ACHN (cell line): ENCODE measurements around the gene GIT2.
"Not testable (repeated sequence)": the region's sequence is repeated elsewhere in the genome, so short reads cannot be mapped to it uniquely, and the experiment has no call there.

Experiments used
- DNase-seq: peaks from one replicate; pipeline ENCODE4 v3.0.0-alpha.2; 2015
- in situ Hi-C: cut with HindIII; loops from 2 replicates; pipeline ENCODE4 v1.10.0; 2017; ENCODE audit warnings: low sequenced_read_pairs, low pct_ligation_motif_present, low pct_unique_long_range_greater_than_20kb

The GIT2 gene

DNA sequence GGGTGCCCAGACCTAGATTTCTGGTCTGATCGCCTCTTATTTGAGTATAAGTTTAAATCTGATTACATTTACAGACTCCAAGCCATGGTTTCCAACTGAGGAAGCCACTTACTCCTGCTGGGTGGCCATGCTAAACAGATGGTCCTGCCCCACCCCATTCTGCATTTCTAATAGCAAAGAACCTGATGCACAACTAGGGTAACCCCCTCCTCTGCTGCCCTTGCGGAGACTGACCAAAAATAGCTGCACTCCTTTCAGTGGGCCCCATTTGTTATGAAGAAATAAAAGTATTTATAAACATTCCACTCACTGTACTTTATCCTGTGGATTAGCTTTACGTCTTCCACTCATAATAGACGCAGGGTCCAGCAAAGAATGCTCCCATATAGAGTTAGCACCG is 6.8 kb downstream of the GIT2 start:
- in situ Hi-C loops, result no loop called here
- no peak for DNase-seq

DNA sequence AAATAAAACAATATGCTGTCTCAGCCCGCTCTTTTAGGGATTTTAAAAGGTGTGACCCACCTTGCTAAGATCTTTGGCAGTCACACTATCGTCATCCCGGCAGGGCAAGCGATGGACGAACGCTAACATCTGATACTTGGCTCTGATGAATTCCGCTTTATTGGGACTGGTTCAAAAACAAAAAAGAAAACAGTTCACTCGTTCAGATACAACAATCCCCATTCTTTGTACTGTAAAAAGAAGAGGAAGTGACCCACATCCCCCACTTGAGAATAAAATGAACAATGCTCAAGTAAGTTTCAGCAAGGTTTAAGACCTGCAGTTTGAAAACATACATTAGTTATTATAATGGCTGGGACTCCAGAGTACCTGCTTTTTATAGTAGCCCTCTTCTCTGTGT is 7.3 kb downstream of the GIT2 start:
- DNase-seq, result no peak
- in situ Hi-C loops, result no loop called here

DNA sequence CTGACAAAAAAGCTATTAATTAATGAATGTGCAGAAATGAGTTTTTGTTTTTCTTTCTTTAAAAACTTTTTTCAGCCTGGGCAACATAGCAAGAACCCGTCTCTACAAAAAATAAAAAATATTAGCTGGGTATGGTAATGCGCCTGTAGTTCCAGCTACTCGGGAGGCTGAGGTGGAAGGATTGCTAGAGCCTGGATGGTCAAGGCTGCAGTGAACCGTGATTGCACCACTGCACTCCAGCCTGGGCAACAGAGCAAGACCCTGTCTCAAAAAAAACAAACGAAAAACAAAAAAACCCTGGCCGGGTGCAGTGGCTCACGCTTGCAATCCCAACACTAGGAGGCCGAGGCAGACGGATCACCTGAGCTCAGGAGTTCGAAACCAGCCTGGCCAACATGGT is 7.9 kb downstream of the GIT2 start:
- in situ Hi-C loops, result no loop called here
- DNase-seq, result no peak

DNA sequence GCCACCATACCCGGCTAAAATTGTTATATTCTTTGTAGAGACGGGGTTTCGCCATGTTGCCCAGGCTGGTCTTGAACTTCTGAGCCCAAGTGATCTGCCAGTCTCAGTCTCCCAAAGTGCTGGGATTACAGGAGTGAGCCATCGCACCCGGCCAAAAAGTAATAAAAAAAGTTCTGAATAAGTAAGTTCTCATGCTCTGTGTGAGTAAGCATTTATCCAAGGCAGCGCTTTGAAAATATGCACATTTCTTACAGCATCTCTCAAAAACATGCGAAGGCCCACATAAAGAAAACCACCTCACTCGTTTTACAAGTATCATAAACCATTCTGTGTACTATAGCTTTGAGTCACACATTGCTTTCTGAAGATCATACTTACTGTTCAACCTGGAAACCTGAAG is 8.6 kb downstream of the GIT2 start:
- DNase-seq, result no peak
- in situ Hi-C loops, result no loop called here

DNA sequence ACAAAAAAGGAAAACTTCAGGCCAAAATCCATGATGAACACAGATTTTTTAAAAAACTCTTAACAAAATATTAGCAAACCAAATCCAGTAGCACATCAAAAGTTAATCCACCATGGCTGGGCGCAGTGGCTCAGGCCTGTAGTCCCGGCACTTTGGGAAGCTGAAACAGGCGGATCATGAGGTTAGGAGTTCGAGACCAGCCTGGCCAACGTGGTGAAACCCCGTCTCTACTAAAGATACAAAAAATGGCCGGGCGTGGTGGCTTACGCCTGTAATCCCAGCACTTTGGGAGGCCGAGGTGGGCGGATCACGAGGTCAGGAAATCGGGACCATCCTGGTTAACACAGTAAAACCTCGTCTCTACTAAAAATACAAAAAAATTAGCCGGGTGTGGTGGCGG is 9.9 kb downstream of the GIT2 start:
- in situ Hi-C loops, DNase-seq: not testable (repeated sequence)

DNA sequence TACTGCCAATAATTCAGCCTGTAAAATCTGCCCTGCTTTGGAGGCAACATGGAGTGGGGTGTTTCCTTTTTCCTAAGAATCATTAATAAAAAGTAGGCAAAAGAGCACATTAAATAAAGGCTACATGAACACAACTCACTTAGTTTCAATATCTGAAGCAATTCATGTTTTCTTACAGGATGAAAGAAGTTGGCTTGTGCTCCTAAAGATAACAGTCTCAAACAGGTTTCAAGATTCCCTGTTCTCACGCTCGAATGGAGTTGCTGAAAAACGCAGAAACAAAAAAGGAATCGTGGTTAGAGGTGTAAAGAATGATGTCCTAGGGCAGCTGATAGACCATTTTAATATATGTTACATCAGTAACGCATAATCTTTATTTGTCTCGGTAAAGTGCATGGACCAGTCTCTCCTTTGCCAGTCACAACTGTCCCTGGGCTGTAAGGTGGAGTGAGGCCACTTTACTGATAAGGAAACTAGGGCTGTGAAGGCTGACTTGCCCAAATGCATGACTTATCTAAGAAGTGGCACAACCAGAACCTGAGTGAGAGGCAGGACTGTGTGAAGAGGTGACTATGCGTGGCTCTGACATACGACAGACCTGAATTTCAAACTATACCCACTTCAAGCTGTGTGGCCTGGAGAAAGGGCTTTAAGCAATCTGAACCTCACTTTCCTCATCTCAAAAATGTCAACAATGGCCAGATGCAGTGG is 12.6 kb downstream of the GIT2 start:
- in situ Hi-C loops, result no loop called here
- no peak for DNase-seq

DNA sequence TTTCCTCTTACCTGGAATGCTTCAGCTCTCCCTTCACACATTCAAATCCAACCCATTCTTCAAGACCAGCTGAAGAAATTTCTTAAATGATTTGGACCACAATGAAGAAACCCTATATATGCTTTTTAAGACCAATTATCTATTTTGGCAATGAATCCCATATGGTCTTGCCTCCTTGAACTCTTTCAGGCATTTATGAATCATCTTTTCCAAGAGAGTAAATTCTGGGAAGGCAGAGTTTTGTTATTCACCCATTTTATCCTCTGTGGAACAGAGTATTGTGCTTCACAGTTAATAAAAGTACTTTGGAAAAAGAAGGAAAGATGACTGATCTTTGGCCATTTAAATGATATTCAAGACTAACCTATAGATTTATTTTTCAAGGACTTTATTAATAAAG is 14.0 kb downstream of the GIT2 start:
- DNase-seq, result no peak
- in situ Hi-C loops, result no loop called here

DNA sequence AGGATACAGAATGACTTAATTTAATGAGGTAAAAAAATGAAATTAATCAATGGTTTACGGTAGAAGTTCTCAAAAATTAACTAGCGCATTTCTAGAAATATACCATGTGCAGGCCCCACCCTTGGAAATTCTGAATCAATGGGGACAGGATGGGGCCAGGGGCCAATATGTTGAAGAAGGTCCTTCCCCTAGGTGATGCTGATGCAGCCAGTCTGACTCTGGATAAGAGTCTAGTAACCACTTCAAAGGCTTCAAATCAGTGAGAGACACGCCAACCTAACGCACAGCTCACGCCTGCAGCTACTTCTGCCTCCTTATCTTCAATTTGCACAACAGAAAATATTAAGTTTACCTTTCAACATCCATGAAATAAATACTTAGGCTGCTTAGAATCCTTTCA is 14.9 kb downstream of the GIT2 start:
- in situ Hi-C loops, result no loop called here
- no peak for DNase-seq

DNA sequence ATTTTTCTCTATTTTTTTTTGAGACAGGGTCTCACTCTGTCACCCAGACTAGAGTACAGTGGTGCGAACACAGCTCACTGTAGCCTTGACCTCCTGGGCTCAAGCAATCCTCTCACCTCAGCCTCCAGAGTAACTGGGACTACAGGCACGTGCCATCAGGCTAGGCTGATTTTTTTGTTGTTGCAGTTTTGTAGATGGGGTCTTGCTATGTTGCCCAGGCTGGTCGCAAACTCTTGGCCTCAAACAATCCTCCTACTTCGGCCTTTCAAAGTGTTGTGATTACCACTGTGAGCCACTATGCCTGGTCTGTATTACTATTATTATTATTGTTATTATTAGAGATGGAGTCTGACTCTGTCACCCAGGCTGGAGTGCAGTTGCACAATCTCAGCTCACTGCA is 23.3 kb downstream of the GIT2 start:
- in situ Hi-C loops, result no loop called here
- DNase-seq, result no peak

DNA sequence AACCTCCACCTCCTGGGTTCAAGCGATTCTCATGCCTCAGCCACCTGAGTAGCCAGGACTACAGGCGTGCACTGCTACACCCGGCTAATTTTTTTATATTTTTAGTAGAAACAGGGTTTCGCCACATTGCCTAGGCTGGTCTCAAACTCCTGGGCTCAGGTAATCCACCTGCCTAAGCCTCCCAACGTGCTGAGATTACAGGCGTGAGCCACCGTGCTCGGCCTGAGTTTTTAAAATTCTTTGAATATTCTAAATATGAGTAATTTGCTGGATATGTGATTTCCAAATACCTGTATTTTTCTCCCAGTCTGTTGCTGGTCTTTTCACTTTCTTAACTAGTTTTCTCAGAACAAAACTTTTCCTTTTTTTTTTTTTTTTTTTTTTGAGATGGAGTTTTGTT is 27.4 kb downstream of the GIT2 start:
- in situ Hi-C loops, result no loop called here

DNA sequence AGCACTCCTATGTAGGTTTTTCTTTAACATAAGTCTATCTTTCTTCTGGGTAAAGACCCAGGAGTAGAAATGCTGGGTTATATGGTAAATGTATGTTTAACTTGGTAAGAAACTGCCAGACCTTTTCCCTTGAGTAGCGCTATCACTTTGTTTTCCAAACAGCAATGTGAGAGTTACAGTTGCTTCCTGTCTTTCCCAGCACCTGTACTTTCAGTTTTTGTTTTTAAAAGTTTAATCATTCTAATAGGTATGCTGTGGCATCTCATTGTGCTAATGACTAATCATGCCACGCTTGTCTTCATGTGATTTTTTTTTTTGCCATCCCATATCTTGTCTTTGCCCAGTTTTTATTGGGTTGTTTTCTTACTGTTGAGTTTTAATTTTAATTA is 28.1 kb downstream of the GIT2 start:
- no peak for DNase-seq
- in situ Hi-C loops, result no loop called here

More for the DNA sequence above, 27.4 kb downstream of the GIT2 start:
- no peak for DNase-seq

DNA sequence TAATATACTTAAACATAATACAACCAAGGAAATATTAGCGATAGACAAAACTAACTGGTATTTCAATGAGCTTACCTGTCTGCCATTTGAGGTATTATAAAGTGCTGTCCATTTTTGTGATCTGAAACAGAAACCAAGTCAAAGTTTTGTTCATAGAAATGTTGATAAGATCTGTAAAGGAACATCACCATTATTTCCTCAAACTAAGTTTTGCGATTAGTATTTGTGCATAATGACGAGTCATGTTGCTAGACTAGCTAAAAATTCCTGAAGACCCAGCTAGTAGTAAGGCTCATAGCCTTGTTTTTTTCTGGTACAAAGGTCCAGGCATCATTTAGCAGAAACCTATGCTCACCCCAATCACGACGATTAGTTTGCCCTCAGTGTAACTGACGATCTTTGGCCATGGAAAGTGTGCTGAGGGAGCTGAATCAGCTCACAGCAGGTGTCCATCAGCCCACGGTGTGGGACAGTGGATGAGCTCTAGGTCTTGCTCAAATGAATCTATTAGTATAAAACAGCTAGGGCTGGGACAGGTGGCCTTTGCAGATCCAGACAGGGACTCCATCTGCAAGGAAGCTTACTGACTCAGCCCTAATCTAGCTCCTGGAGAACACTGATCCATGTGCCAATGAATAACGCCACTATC is 28.7 kb downstream of the GIT2 start:
- no peak for DNase-seq
- in situ Hi-C loops, result no loop called here

DNA sequence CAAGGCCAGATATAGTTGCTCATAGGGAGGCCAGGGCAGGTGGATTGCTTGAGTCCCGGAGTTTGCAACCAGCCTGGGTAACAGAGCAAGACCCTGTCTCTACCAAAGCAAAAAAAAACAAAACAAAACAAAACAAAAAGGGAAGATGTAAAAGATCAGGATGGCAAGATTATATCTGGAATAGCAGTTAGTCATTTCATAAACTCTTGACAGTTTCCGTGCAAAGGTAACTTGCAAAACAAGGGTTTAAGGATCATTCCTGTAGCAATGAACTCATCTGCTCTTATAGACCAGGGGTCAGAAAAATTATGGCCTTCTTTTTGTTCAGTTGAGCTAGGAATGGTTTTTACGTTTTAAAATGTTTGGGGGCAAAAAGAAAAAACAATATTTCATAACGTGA is 29.6 kb downstream of the GIT2 start:
- in situ Hi-C loops, result no loop called here
- no peak for DNase-seq

DNA sequence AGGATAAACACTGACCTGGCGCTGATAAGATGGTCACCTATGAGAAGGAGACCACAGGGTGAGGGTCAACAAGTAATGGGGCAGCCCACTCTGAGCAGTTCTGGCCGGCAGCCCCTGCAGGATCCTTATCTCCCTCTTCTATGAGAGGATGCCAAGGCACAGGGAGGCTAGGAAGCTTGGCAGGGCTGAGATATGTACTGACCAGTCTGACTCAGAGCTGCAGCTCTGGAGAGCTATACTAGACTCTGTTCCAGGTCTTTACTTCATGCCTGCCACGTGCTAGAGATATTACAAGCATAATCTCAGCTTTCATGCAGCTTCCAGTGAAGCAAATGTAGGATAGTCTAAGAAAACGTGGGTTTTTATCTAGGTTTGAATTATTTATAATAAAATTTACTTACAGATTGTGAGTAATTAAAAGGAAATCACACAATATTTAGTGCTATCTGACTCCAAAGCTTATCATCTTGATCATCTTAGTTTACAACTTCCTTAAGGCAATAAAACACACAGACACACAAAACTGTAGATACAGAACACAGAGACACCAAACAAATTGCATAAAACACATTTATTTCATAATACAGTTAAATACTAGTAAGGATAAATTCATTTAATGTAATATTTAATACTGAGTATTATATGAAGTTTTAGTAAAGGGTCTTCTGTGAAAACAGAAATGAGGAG is 32.3 kb downstream of the GIT2 start:
- no peak for DNase-seq
- in situ Hi-C loops, result no loop called here

DNA sequence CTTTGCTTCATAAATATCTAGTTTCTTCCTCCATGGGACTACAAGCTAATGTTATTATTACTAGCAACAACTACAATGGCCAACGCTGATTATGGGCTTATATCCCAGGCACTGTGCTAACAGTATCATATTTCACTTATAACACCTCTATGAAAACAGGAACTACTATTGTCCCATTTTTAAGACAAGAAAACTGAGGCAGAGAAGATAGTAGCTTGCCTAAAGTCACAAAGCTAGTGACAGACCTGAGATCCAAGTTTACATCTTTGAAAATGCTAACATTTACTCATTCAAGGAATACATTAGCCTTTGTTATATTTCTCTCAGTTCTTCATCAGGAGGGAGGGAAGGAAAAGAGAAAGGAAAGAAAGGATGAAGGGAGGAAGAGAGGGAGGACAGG is 32.8 kb downstream of the GIT2 start:
- in situ Hi-C loops, result no loop called here
- no peak for DNase-seq

DNA sequence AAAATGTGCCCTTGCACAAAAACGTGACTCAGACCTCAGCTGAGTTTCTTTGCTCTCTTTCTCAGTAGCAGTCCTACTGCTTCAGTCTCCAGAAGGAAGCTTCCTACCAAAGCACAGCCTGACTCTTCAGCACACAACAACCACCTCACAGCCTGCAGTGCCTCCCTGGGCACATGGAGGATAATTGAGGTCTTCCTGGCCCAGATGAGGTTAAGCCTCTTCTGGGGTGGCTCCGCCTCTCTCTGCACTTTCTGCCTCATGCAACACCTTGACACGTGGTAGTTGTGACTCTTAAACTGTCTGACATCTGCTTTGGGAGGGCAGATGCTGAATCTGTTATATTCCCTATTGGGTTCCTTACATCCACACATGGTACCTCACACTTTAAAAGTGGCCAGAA is 33.8 kb downstream of the GIT2 start:
- peak; percentile 25 for DNase-seq
- in situ Hi-C loops, result no loop called here

DNA sequence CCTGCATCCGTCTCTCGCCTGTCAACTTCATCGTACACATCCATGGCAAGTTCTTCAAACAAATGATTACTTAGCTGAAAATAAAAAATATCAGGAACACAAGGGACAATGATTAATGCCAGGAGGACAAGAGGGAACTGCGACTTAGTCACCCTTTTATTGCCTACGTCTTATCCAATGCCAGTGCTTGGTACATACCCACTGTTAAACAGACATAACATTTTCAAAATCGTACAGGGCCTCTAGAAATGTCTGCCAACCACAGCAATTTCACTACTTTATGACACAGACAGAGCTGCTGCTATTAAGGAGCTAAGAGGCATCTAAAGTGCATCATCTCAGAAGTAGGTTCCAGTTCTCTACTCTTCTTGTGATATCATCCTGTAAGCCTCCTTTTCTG is 34.6 kb downstream of the GIT2 start:
- in situ Hi-C loops, result no loop called here
- peak; percentile 85 for DNase-seq

DNA sequence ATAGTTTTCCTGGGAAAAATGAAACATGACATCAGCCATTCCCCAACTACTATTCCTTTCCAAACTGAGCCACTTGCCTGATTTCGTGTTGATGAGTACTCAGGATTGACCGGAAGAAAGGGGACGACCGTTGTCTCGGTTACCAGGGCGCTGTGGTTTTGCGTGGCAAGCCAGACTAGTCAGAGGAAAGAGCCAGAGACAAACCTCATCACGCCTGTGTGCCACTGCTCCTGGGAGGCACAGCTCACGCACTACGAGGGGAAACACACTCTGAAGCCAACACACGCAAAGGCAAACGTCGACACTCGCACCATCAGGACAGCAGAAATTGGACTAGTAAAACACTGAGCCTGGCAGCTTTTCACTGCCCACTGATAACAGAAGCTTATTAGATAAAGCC is 35.0 kb downstream of the GIT2 start:
- peak; percentile 95 for DNase-seq
- in situ Hi-C loops, result no loop called here

DNA sequence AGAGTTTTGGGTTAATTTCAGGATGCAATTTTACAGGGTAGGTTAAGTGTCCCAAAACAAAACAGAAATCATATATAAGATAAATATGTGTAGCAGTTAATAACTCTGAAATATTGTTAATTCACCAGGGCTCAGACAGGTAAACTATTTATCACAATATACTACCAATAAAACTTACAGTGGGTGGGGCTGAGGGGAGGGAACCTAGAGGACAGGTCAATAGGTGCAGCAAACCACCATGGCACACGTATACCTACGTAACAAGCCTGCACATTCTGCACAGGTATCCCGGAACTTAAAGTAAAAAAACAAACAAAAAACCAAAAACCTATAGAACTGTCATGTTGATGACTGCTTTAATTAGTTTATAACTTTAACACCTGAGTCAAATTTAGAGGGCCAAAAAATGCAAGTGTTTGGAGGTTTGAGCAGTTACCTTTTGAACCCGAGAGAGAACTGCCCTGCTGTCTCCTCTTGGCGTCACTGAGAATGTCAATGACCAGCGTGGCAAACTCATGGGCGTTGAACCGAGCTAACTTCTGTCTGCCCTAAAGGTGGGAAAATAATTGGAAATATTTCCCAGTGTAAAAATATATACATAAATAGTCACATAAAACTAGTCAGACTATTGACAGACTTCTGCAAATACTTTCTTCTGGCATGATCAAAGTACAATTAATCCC is 36.6 kb downstream of the GIT2 start:
- in situ Hi-C loops, result no loop called here
- no peak for DNase-seq
